Lower lobe of right lung (tissue), 2 donors: ENCODE results near the gene PRDM9. TPM values are rescaled to one million over a fixed set of nuclear protein-coding genes. Genes with fewer than 3 reads are reported as not detected.
"Not testable (repeated sequence)": the region's sequence is repeated elsewhere in the genome, so short reads cannot be mapped to it uniquely, and the experiment has no call there.

Experiments
- ATAC-seq, 2 donors: fragments of 200-7000 bp; cut with Tn5 transposase; one replicate each; pipeline ENCODE4 v1.9.1; 2020 to 2022; ENCODE audit warnings: mild to moderate bottlenecking in 2 of 2, moderate library complexity in 2 of 2
- DNase-seq: peaks from one replicate; pipeline ENCODE4 v3.0.0-alpha.2; 2020
- H3K27ac ChIP-seq: fragments of 200-600 bp; one replicate; pipeline ENCODE4 v1.8.0; 2022
- H3K27me3 ChIP-seq: fragments of 200-600 bp; one replicate; pipeline ENCODE4 v1.8.0; 2022; ENCODE audit warnings: low read depth
- H3K36me3 ChIP-seq: fragments of 200-600 bp; one replicate; pipeline ENCODE4 v1.8.0; 2022; ENCODE audit warnings: mild to moderate bottlenecking
- H3K4me1 ChIP-seq: fragments of 200-600 bp; one replicate; pipeline ENCODE4 v1.8.0; 2022
- H3K4me3 ChIP-seq: fragments of 200-600 bp; one replicate; pipeline ENCODE4 v1.8.0; 2022; ENCODE audit warnings: mild to moderate bottlenecking
- H3K9me3 ChIP-seq: fragments of 200-600 bp; one replicate; pipeline ENCODE4 v1.8.0; 2022
- intact Hi-C: fragments of 100-400 bp; cut with DNase I; formaldehyde crosslinking; loops from one replicate; pipeline ENCODE4 v1.11.0; 2022
- total RNA-seq: library from RNA; stranded (reverse); fragmentation: NEBNext Ultra II Directional; extraction: Animal tissue kit (Norgen Biotek cat#: 25700); gene quantifications from one replicate; pipeline ENCODE4 v1.2.1, GENCODE V29; 2021
- TF ChIP-seq, protein P1 (sequence below): fragments of 200-600 bp; IDR thresholded peaks from one replicate; pipeline ENCODE4 v1.8.0; 2022; ENCODE audit warnings: antibody characterized with exemption, mild to moderate bottlenecking
- donor health status: DM: no; HTN: yes; CAD: no; lungs with severe emphysema.

Gene PRDM9
- total RNA-seq, 1 donor from 2014 or later, result not detected

DNA sequence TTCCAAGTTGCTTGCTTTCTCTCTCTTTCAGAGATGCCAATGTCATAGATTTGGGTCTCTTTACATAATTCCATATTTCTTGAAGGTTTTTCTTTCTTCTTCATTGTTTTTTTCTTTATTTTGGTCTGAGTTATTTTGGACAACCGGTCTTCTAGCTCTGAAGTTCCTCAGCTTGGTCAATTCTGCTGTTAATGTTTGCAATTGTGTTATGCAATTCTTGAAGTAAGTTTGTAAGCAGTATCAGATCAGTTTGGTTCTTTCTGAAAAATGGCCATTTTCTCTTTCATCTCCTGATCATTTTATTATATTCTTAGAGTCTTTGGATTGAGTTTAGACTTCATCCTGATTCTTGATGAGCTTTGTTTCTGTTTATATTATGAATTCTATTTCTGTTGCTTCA is 16.4 kb upstream of the PRDM9 start:
- TF ChIP-seq, protein P1, sequence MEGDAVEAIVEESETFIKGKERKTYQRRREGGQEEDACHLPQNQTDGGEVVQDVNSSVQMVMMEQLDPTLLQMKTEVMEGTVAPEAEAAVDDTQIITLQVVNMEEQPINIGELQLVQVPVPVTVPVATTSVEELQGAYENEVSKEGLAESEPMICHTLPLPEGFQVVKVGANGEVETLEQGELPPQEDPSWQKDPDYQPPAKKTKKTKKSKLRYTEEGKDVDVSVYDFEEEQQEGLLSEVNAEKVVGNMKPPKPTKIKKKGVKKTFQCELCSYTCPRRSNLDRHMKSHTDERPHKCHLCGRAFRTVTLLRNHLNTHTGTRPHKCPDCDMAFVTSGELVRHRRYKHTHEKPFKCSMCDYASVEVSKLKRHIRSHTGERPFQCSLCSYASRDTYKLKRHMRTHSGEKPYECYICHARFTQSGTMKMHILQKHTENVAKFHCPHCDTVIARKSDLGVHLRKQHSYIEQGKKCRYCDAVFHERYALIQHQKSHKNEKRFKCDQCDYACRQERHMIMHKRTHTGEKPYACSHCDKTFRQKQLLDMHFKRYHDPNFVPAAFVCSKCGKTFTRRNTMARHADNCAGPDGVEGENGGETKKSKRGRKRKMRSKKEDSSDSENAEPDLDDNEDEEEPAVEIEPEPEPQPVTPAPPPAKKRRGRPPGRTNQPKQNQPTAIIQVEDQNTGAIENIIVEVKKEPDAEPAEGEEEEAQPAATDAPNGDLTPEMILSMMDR, result no peak
- intact Hi-C loops, result no loop called here
- Histone ChIP-seq H3K36me3 (no peaks in the 10 kb centered on the region), H3K27me3 (no peaks in the 10 kb centered on the region), H3K9me3 (no peaks in the 10 kb centered on the region), H3K27ac (no peak overlapping the region), H3K4me3 (no peak overlapping the region), H3K4me1 (no peaks in the 10 kb centered on the region)
- DNase-seq (no peak), ATAC-seq (no peak)

DNA sequence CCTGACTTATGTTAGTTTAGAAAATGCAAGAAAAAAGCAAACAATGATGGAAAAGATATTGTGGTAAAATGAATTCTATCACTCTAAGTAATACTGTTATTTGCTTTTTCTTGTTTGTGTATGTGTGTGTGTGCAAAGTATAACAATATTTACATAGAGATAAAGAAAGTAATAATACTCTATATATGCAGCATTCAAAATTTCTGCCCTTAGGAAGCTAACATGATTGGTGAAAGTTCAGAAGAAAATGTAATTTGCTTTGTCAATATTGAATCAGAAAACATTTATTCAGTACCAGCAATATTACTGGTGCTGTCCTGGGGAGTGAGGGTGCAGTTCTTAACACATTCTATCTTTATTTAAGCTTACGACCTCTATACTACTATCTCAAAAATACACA is 12.9 kb upstream of the PRDM9 start:
- ATAC-seq (no peak), DNase-seq (no peak)
- Histone ChIP-seq H3K4me3 (no peak overlapping the region), H3K4me1 (no peaks in the 10 kb centered on the region), H3K27me3 (no peaks in the 10 kb centered on the region), H3K27ac (no peak overlapping the region), H3K9me3 (no peaks in the 10 kb centered on the region), H3K36me3 (no peaks in the 10 kb centered on the region)
- intact Hi-C loops, result no loop called here
- TF ChIP-seq, protein P1, result no peak

DNA sequence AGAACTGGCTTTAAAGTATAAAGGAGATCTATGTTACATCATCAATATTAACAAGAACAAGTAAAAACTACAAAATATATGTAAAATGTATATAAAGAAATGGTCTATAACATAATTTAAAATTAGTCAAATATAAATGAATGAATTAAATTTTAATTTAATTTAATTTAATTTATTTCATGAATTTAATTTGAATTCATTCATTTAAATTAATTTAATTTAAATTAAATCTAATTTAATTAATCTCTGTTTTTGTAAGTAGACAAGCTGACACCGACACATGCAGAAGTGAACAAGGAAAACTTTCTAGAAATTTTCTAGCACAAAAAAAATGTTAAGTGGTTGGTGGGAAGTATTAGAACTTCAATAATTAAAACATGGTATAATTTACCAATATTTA is 10.8 kb upstream of the PRDM9 start:
- Histone ChIP-seq H3K27ac (no peak overlapping the region), H3K27me3 (no peaks in the 10 kb centered on the region), H3K9me3 (no peaks in the 10 kb centered on the region), H3K4me1 (no peaks in the 10 kb centered on the region), H3K36me3 (no peaks in the 10 kb centered on the region), H3K4me3 (no peak overlapping the region)
- DNase-seq (no peak), ATAC-seq (no peak)
- TF ChIP-seq, protein P1, result no peak
- intact Hi-C loops, result no loop called here

DNA sequence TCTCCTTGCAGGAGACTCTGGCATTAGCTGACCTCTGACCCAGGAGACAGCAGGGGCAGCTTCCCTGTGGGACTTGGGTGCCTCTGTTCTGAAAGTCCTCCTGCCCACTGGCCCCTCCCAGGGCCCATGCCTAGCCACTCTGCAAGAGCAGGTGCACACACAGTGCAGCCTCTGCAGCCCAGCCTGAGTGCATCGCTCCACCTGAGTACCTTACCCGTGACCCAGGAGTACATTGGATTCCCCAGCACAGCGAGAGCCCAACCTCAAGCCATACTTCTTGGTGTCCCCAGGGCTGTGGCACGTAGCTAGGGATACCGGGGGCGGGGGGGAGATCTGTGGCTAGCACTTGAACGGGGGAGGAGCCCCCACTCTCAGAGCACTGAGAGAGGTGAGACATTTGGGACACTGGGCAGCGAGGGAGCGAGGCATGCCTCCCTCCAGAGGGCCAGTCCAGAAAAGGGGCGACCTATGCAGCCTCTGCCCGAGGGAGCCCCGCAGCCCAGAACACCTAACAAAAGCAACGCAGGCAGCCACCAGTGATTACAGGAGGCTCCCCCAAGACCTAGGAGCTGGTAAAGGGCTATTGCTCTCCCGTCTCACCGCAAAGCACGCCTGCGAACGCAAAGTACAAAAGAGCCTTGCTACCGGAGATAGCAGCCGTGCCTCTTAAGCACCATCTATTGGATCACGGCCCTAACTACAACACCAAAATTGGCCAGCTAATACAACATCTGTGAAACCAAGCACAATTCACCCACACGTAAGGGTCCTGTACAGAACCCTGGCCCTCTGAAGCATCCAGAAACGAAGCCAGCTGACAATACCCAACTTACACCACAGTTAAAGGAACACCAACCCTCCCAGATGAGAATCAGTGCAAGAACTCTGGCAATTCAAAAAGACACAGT is 826 bp upstream of the PRDM9 start:
- intact Hi-C loops, result no loop called here
- H3K36me3 ChIP-seq, result no peaks in the 10 kb centered on the region
- no peak overlapping the region for H3K27ac ChIP-seq
- no peaks in the 10 kb centered on the region for H3K4me1 ChIP-seq
- peak; percentile 25 to 42 for ATAC-seq
- H3K9me3 ChIP-seq, result no peaks in the 10 kb centered on the region
- no peak for DNase-seq
- TF ChIP-seq, protein P1, result no peak
- H3K27me3 ChIP-seq, result no peaks in the 10 kb centered on the region
- H3K4me3 ChIP-seq, result peak overlapping the region; percentile 27

DNA sequence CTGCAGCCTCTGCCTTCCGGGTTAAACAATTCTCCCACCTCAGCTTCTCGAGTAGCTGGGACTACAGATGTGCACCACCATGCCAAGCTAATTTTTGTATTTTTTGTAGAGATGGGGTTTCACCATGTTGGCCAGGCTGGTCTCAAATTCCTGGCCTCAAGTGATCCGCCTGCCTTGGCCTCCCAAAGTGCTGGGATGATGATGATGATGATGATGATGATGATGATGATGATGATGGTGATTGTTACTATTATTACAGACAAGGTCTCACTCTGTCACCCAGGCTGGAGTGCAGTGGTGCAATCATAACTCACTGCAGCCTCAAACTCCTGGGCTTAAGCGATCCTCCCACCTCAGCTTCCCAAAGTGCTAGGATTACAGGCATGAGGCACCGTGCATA is 3.0 kb downstream of the PRDM9 start:
- H3K36me3 ChIP-seq, ATAC-seq, H3K27me3 ChIP-seq, H3K4me1 ChIP-seq, H3K27ac ChIP-seq, H3K4me3 ChIP-seq, H3K9me3 ChIP-seq, DNase-seq, intact Hi-C loops: not testable (repeated sequence)

DNA sequence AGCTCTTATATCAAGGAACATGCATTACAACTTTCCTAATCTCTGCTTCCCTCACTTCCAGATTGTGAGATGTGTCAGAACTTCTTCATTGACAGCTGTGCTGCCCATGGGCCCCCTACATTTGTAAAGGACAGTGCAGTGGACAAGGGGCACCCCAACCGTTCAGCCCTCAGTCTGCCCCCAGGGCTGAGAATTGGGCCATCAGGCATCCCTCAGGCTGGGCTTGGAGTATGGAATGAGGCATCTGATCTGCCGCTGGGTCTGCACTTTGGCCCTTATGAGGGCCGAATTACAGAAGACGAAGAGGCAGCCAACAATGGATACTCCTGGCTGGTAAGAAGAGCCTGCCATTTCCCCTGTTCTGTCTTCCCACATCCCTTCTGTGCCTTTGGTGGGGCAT is 15.1 kb downstream of the PRDM9 start:
- TF ChIP-seq, protein P1, result no peak
- ATAC-seq, result peak in 1 of 2 donors; percentile 27

More for the DNA sequence above, 15.1 kb downstream of the PRDM9 start:
- no peaks in the 10 kb centered on the region for H3K27me3 ChIP-seq
- no peaks in the 10 kb centered on the region for H3K9me3 ChIP-seq
- H3K36me3 ChIP-seq, result no peaks in the 10 kb centered on the region
- no peak for DNase-seq
- H3K4me1 ChIP-seq, result no peaks in the 10 kb centered on the region
- no peak overlapping the region for H3K4me3 ChIP-seq
- intact Hi-C loops, result no loop called here
- no peak overlapping the region for H3K27ac ChIP-seq
